ENCODE measurements around the gene CBX6.

- TF ChIP-seq CTCF (IDR thresholded peaks at IDR 0.05; ENCODE audit: low read depth, low read length) (no peak), EZH2phosphoT487 (IDR thresholded peaks at IDR 0.05; ENCODE audit: low read depth) (no peak)
Measured at GRCh38 chr22:38843201-38843656, 28.8 kb downstream of the CBX6 start.
